Head of caudate nucleus (tissue), 42 donors: Measurements from ENCODE around the gene RAPGEF4.

Experiments used
- DNase-seq, 42 donors: peaks; one replicate each; pipeline versions ENCODE4 v3.0.0 to v3.0.0-alpha.2; 2020 to 2021; ENCODE audit warnings: mixed read lengths in 7 of 42
- intact Hi-C: fragments of 100-400 bp; cut with DNase I; formaldehyde crosslinking; loops from one replicate; pipeline ENCODE4 v1.15.0; 2022

RAPGEF4 gene

GRCh38 chr2:172969166-172969565, 233.5 kb downstream of the RAPGEF4 start:
- intact Hi-C loops: no loop called here
- no peak for DNase-seq

- DNase-seq: no peak
- intact Hi-C loops: no loop called here
Measured at GRCh38 chr2:172969609-172970008, 234.0 kb downstream of the RAPGEF4 start.

GRCh38 chr2:172970660-172971059, 235.0 kb downstream of the RAPGEF4 start:
- DNase-seq: no peak
- intact Hi-C loops: no loop called here

- peak in 18 of 42 donors; percentile 9 to 66 (median 26) for DNase-seq
- intact Hi-C loops: no loop called here
Measured at GRCh38 chr2:172972005-172972619, 236.5 kb downstream of the RAPGEF4 start.

- intact Hi-C loops: no loop called here
Measured at GRCh38 chr2:172974762-172975161, 239.1 kb downstream of the RAPGEF4 start.

GRCh38 chr2:172976116-172976515, 240.5 kb downstream of the RAPGEF4 start:
- intact Hi-C loops: no loop called here
- DNase-seq: no peak

More at GRCh38 chr2:172974762-172975161, 239.1 kb downstream of the RAPGEF4 start:
- no peak for DNase-seq

GRCh38 chr2:172976816-172977215, 241.2 kb downstream of the RAPGEF4 start:
- no peak for DNase-seq
- intact Hi-C loops: no loop called here

- intact Hi-C loops: no loop called here
- DNase-seq: no peak
Measured at GRCh38 chr2:172977270-172978062, 241.8 kb downstream of the RAPGEF4 start.

GRCh38 chr2:172978063-172978383, 242.4 kb downstream of the RAPGEF4 start:
- no peak for DNase-seq

GRCh38 chr2:172985139-172985892, 249.7 kb downstream of the RAPGEF4 start:
- intact Hi-C loops: no loop called here
- DNase-seq: no peak

More at GRCh38 chr2:172978063-172978383, 242.4 kb downstream of the RAPGEF4 start:
- intact Hi-C loops: no loop called here

- no peak for DNase-seq
- intact Hi-C loops: no loop called here
Measured at GRCh38 chr2:172986040-172986439, 250.4 kb downstream of the RAPGEF4 start.

- intact Hi-C loops: no loop called here
- DNase-seq: no peak
Measured at GRCh38 chr2:172988728-172989127, 253.1 kb downstream of the RAPGEF4 start.

- peak in 1 of 42 donors; percentile 24 for DNase-seq
- intact Hi-C loops: no loop called here
Measured at GRCh38 chr2:172991031-172991430, 255.4 kb downstream of the RAPGEF4 start.

- intact Hi-C loops: no loop called here
- DNase-seq: no peak
Measured at GRCh38 chr2:172993139-172993538, 257.5 kb downstream of the RAPGEF4 start.

- intact Hi-C loops: no loop called here
- DNase-seq: no peak
Measured at GRCh38 chr2:172993931-172994717, 258.5 kb downstream of the RAPGEF4 start.

- DNase-seq: no peak
- intact Hi-C loops: no loop called here
Measured at GRCh38 chr2:172994864-172995263, 259.2 kb downstream of the RAPGEF4 start.

- DNase-seq: peak in 13 of 42 donors; percentile 15 to 60 (median 42)
- intact Hi-C loops: no loop called here
Measured at GRCh38 chr2:172995323-172996244, 259.9 kb downstream of the RAPGEF4 start.

GRCh38 chr2:172996387-172996961, 260.8 kb downstream of the RAPGEF4 start:
- intact Hi-C loops: no loop called here
- DNase-seq: no peak
